ENCODE results near the gene PICK1. TPM values are rescaled to one million over a fixed set of nuclear protein-coding genes. Genes with fewer than 3 reads are reported as not detected.

The PICK1 gene
- total and polyA plus RNA-seq, 2 of the 13 experiments (the other 11 are each of a cell fraction or from before 2014, with no cell fraction given): 19.3 to 25.3 TPM

GRCh38 chr22:38106814-38107578 lies 49.8 kb downstream of the PICK1 start (continued):
- TF ChIP-seq STAG1 (CRISPR knock-in tag; IDR thresholded peaks at IDR 0.05) (no peak), CCAR2 (optimal IDR thresholded peaks at IDR 0.05; ENCODE audit: low read depth, low read length) (no peak), ZNF276 (CRISPR knock-in tag; IDR thresholded peaks at IDR 0.05; ENCODE audit: low read depth) (no peak), ZNF547 (CRISPR knock-in tag; IDR thresholded peaks at IDR 0.05) (0 out of 2 replicates have a peak, but pooled peaks have one; percentile 22), ONECUT2 (CRISPR knock-in tag; IDR thresholded peaks at IDR 0.05) (no peak), ZNF280B (CRISPR knock-in tag; IDR thresholded peaks at IDR 0.05; ENCODE audit: borderline replicate concordance) (0 out of 2 replicates have a peak, but pooled peaks have one; percentile 24), DMTF1 (CRISPR knock-in tag; IDR thresholded peaks at IDR 0.05) (no peak), ZFYVE20 (CRISPR knock-in tag; IDR thresholded peaks at IDR 0.05; ENCODE audit: borderline replicate concordance, low read depth) (no peak), MYNN (CRISPR knock-in tag; IDR thresholded peaks at IDR 0.05; ENCODE audit: low read depth) (no peak), ZHX2 (IDR thresholded peaks at IDR 0.05; ENCODE audit: low read depth) (no peak), ZHX2 (CRISPR knock-in tag; IDR thresholded peaks at IDR 0.05; ENCODE audit: borderline replicate concordance) (no peak), CTCF (CRISPR knock-in tag; IDR thresholded peaks at IDR 0.05) (peak; percentile 34), ZNF263 (CRISPR knock-in tag; IDR thresholded peaks at IDR 0.05) (no peak), ZNF557 (CRISPR knock-in tag; IDR thresholded peaks at IDR 0.05) (no peak), HOXD1 (CRISPR knock-in tag; IDR thresholded peaks at IDR 0.05) (no peak)

Measured in HepG2 (cell line).